ENCODE data around the gene UPF1. TPM values are rescaled to one million over a fixed set of nuclear protein-coding genes. Genes with fewer than 3 reads are reported as not detected.

Gene UPF1
- total RNA-seq, 1 experiment from 2014 or later: 56.5 TPM

DNA sequence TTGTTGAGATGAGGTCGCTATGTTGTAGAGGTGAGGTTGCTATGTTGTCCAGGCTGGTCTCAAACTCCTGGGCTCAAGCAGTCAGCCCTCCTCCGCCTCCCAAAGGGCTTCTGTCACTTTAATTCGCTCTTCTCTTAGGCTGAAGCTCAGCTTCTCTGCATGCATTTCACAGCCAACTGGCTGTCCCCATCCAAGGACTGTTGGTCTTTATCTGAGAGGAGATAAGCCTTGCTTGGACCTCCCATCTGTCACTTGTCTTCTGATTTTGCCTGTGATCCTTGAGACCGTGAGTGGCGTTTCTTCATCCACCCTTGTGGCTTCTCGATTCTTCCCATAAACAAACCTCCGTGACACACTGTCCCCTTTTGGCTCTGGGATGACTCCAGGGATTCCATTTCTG lies 39.8 kb downstream of the UPF1 start:
- no peak for DNase-seq (ENCODE audit: low read depth)

DNA sequence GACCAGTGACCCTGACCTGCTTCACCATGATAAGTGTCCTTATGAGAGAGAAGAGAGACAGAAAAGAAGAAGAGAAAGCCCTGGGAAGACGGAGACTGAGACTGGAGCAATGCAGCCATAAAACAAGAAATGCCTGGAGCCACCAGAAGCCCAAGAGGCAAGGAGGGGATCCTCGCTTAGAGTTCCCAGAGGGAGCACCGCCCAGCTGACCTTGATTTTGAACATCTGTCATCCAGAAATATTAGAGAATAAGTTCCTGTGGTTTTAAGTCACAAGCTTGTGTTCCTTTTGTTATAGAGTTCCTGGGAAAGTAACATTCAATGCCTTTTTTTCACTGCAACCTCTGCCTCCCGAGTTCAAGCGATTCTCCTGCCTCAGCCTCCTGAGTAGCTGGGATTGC lies 44.0 kb downstream of the UPF1 start:
- DNase-seq (ENCODE audit: low read depth): peak; percentile 41

- DNase-seq (ENCODE audit: low read depth): no peak
Measured at GRCh38 chr19:18876865-18877264, 45.1 kb downstream of the UPF1 start.

GRCh38 chr19:18878058-18878797 lies 46.5 kb downstream of the UPF1 start:
- DNase-seq (ENCODE audit: low read depth): no peak

- no peak for DNase-seq (ENCODE audit: low read depth)
Measured at GRCh38 chr19:18878858-18879578, 47.3 kb downstream of the UPF1 start.

DNA sequence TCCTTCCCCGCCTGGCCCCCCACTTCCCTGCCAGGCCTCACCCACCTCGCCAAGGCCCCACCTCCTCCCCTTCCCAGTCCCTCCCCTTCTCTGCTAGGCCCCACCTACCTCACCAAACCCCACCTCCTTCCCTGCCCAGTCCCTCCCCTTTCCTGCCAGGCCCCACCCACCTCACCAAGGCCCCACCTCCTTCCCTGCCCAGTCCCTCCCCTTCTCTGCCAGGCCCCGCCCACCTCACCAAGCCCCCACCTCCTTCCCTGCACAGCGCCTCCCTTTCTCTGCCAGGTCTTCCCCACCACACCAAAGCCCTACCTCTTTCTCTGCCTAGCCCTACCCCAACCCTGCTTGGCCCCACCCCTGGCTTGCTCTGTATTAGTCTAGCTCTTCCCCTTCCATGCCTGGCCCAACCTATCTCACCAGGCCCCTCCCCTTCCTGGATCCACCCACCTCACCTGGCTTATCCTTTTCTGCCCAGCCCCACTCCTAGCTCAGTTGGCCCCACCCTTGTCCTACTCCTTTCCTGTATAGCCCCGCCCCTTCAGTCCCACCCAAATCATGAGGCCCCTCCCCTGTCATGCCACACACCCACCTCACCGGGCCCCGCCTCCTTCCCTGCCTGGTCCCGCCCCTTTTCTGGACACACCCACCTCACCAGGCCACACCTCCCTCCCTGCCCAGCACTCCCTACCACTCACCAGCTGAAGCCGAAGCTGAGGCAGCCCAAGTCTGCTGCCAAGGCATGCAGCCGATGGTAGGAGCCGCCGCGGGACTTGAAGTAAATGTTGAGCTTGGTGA lies 48.0 kb downstream of the UPF1 start:
- peak; percentile 29 for DNase-seq (ENCODE audit: low read depth)

DNA sequence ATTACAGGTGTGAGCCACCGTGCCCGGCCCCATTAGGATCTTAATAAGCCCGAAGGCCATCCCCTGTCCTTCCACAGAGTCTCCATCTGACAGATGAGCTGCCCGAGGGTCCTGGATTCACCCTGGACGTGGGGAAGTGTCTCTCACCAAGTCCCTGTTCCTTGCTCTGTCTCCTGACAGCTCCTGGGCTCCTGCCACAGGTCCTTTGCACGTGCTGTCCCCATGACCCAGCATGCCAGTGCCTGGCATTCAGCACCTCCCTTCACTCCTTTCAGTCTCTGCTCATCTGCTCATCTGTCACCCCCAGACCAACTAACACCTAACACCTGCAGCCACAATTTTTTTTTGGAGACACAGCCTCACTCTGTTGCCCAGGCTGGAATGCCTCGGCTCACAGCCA lies 49.7 kb downstream of the UPF1 start:
- DNase-seq (ENCODE audit: low read depth): no peak

DNA sequence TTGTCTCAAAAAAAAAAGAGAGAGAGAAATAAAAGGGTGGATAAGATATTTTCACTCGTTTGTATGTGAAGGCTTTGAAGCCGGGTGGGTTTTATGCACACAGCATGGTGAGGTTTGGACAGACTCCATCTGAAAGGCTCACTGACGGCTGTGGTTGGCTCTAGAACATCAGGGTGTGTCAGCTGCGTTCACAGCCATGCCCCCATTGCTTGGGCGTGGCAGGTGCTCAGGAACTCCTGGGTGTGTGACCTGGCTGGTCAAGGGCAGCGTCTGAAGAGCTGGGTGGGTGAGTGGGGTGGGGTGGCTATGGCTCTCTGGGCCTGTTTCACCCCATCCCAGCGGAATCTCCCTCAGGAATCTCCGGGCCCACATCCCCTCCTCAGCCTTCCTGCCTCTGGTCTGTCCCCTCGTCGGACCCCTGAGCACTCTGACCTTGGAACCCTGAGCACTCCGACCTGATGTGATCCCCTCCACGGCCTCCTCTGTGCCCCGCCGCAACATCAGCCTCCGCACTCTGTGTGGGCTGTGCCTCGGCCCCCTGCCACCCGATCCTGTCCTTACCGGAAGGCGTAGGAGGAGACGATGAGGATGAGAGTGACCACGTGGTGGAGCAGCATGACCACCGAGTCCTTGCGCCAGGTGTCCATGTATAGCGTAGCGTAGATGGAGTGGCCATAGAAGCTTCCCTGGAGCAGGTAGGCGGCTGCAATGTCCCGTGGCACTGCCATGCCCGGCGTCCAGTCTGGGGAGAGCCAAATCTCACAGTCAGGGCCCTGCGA lies 52.0 kb downstream of the UPF1 start:
- DNase-seq (ENCODE audit: low read depth): no peak

DNA sequence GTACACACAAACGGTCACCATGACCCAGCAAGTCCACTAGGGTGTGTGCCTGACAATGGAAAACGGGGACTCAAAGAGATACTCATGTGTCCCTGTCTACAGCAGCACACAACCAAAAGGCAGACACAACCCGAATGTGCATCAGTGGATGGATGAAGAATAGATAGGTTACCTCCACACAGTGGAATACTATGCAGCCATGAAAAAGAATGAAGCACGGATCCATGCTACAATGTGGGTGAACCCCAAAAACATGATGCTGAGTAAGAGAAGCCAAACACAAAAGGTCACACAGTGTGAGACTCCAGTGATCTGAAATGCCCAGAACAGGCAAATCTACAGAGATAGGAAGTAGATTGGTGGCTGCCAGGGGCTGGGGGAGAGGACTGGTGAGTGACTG lies 55.2 kb downstream of the UPF1 start:
- DNase-seq (ENCODE audit: low read depth): no peak

DNA sequence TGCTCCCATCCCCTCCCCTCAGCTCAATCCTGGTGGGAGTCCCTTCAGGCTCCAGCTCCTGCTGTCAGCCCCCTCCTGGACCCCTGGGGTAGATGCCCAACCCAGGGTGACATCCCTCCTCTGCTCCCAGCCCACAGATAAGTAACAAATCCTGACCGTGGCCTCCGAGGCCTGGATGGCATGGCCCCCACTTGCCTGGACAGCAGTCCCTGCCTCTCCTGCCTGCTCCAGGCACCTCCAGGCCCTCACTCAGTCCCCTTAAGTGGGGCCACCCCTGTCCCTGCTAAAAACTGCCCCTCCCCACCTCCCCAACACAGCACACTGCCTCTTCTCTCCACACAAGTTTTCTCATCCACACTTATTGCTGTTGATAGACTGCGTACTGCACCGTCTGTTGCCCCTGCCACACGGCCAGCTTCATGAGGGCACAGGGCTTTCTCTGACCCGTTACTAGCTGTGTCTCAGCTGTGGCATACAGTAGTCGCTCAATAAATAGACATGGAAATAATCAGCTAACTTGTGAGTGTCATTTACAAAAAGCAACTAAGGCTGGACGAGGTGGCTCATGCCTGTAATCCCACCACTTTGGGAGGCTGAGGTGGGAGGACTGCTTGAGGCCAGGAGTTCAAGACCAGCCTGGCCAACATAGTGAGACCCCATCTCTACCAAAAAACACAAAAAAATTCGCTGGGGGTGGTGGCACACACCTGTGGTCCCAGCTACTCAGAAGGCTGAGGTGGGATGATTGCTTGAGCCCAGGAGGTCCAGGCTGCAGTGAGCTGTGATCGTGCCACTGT lies 58.4 kb downstream of the UPF1 start:
- DNase-seq (ENCODE audit: low read depth): no peak

- no peak for DNase-seq (ENCODE audit: low read depth)
Measured at GRCh38 chr19:18893587-18894253, 62.0 kb downstream of the UPF1 start.

GRCh38 chr19:18894254-18895037 lies 62.7 kb downstream of the UPF1 start:
- DNase-seq (ENCODE audit: low read depth): peak; percentile 65

DNA sequence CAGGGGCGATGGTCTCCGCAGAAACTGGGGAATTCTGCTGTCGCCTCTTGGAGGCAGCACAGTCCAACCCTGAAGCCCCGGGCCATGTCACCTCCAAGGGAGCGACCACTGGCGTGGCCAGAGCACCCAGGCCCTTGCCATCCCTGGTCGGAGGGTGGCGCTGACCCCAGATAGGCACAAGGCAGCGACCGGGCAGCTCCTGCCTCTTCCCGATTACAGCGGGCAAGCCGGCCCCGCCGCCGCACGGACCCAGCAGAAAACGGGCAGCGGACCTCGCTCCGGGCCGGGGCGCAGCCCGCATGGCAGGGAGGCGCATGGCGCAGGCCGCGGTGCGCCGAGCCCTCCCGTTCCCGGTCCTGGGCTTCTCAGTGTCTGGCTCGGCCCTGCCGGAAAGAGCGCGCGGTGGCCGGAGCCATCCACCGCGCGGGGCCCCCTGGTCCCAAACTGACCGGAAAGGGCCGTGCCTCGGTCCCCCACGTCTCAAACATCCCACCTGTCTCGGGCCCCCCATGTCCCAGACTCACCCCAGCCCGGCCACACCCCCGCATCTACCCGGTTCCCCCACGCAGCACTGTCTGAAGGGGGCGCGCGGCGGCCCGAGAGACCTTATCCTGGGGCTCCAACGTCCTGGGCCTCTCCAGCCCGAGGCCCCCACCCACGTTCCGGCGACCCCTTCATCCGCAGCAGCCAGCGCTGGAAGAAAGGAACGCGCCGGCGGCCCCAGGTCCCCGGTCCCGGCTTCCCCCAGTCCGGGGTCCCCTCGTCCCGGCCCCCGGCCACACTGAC lies 63.5 kb downstream of the UPF1 start:
- peak; percentile 50 for DNase-seq (ENCODE audit: low read depth)

GRCh38 chr19:18895824-18896341 lies 64.1 kb downstream of the UPF1 start, which contains the start of gene CERS1:
Gene CERS1 (minus strand): TSS chr19:18896158. CDS start chr19:18896072, 86 bp downstream.
- no peak for DNase-seq (ENCODE audit: low read depth)

GRCh38 chr19:18896421-18896841 lies 64.7 kb downstream of the UPF1 start:
- no peak for DNase-seq (ENCODE audit: low read depth)

DNA sequence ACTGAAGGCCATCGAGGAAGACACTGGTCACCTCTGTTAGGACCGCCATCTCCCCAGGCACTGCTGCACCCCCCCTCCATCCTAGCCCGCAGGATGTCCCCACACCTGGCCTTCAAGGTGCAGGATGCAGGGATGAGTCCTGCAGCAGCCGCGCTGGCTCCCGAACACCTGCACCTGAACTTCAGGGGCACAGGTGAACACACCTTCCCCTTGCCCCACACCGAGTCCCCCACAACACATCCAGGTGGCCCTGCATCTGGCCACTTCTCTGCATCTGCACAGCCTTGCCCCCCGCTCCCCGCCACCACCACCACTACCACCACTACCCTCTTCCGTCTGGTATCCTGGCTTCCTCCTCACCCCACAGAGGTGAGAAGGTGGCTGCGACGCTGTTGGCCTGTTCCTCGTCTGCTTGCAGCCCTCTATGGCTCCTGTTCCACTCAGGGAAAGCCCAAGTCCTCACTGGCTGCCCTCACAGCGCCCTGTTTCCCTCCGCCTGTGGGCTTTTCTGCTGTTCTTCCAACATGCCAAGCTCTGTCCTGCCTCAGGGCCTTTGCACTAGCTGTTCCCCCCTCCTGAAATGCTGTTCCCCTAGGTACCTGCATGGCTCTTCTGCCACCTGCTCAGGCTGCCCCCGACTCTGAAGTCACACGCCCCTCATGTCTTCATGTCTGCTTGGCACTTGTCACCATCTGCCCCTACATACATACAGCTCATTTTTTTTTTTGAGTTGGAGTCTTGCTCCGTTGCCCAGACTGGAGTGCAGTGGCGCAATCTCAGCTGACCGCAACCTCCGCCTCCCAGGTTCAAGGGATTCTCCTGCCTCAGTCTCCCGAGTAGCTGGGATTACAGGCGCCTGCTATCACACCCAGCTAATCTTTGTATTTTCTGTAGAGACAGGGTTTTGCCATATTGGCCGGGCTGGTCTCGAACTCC lies 65.6 kb downstream of the UPF1 start:
- DNase-seq (ENCODE audit: low read depth): no peak

GRCh38 chr19:18898081-18898606 lies 66.4 kb downstream of the UPF1 start:
- no peak for DNase-seq (ENCODE audit: low read depth)
